HUES48 (cell line): ENCODE results near the gene CTNNA2.

Source experiments
- H3K27ac ChIP-seq: one replicate; pipeline ENCODE4 v1.7.0; 2013; ENCODE audit warnings: low read depth, low read length, inconsistent platforms
- H3K27me3 ChIP-seq: 2 replicates; pipeline ENCODE4 v1.6.1; 2013; ENCODE audit warnings: mild to moderate bottlenecking, low read length; ENCODE audit not compliant: control insufficient read depth, insufficient read depth
- H3K36me3 ChIP-seq: 2 replicates; pipeline ENCODE4 v1.6.1; 2013; ENCODE audit warnings: low read length; ENCODE audit not compliant: control insufficient read depth, insufficient read depth
- H3K4me1 ChIP-seq: 2 replicates; pipeline ENCODE4 v1.6.1; 2013; ENCODE audit warnings: mild to moderate bottlenecking, low read length; ENCODE audit not compliant: control insufficient read depth, insufficient read depth
- H3K4me3 ChIP-seq: 2 replicates; pipeline ENCODE4 v1.5.1; 2013; ENCODE audit warnings: mild to moderate bottlenecking, low read depth, low read length
- H3K9ac ChIP-seq: 2 replicates; pipeline ENCODE4 v1.6.1; 2013; ENCODE audit warnings: mild to moderate bottlenecking, low read depth, low read length, moderate library complexity
- H3K9me3 ChIP-seq: 2 replicates; pipeline ENCODE4 v1.6.1; 2013; ENCODE audit warnings: low read length; ENCODE audit not compliant: control insufficient read depth, insufficient read depth

CTNNA2 gene

DNA sequence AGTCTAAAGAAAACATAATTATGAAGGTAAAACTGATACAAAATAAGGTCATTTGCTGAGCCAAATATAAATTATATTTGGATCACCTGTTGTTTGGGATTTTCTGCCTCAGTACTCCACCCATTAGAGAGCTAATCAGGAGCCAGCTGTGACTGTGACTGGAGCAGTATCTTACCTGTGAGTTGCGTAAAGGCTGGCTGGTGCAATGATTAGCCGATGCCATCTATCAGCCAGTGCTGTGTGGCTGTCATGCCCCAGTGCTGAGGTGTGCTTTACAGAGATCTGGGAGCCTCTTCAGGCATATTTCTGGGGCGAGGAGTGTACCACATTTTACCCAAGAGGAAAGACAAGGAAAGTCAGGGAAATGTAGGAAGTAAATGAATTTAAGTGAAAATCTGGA lies 599.9 kb downstream of the CTNNA2 start:
- H3K27ac ChIP-seq, result no peak overlapping the region
- H3K9me3 ChIP-seq, result no peaks in the 10 kb centered on the region
- no peak overlapping the region for H3K9ac ChIP-seq
- no peaks in the 10 kb centered on the region for H3K36me3 ChIP-seq
- H3K27me3 ChIP-seq, result no peaks in the 10 kb centered on the region
- no peak overlapping the region for H3K4me3 ChIP-seq
- no peaks in the 10 kb centered on the region for H3K4me1 ChIP-seq

DNA sequence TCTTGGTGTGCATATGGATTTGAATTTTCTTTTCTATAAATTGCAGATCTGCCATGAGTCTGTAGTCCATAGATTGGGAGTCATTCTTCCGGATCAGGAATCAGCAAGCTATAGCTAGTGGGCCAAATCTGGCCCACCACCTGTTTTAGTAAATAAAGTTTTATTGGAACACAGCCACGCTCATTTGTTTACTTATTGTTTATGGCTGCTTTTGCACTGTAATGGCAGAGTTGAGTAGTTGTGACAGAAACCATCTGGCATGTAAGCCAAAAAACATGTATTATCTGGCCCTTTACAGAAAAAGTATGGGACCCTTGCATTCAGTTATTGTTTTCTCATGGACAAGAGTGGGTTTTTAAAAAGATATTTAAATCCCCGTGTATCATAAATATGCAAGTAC lies 600.5 kb downstream of the CTNNA2 start:
- Histone ChIP-seq H3K27me3 (no peaks in the 10 kb centered on the region), H3K36me3 (no peaks in the 10 kb centered on the region), H3K27ac (no peak overlapping the region), H3K9ac (no peak overlapping the region), H3K4me3 (no peak overlapping the region), H3K9me3 (no peaks in the 10 kb centered on the region), H3K4me1 (no peaks in the 10 kb centered on the region)

DNA sequence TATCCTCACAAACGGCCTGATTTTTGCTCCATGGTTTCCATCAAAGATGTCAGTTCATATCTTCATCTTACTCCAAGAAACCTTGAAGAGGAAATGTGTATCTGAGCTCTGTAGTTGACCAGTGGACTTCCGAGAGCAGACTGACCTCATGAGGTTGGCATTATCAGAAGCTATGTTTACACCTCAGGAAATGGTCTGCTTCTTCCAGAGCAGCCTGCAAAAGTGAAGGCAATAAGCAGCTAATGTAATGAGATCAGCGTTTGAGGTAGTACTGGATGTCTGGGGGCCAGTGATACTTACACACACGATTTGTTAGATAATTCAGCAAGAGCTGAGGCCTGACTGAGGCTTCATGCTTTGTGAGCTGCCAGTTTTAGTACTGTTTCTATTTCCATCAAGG lies 602.0 kb downstream of the CTNNA2 start:
- Histone ChIP-seq H3K36me3 (no peaks in the 10 kb centered on the region), H3K9ac (no peak overlapping the region), H3K4me3 (no peak overlapping the region), H3K4me1 (no peaks in the 10 kb centered on the region), H3K27ac (no peak overlapping the region), H3K9me3 (no peaks in the 10 kb centered on the region), H3K27me3 (no peaks in the 10 kb centered on the region)

DNA sequence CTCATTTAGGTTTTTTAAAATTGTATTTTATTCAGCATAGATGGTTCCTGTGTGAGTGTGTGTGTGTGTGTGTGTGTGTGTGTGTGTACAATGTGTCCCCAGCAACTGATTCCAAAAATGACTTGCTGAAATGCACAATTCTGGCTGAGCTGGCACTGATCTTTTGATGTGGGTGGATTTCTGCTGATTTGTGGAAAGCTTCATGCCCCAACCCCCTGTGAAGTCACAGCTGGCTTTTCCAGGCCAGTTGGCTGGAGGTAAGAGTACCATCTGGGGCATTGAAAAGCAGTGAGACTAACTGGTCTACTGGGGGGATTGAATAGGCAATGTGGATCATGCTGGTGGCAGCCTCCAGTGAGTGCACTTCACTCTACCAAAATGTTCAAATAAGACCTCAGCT lies 604.5 kb downstream of the CTNNA2 start:
- Histone ChIP-seq H3K27ac (no peak overlapping the region), H3K4me1 (no peaks in the 10 kb centered on the region), H3K9ac (no peak overlapping the region), H3K36me3 (no peaks in the 10 kb centered on the region), H3K4me3 (no peak overlapping the region), H3K9me3 (no peaks in the 10 kb centered on the region), H3K27me3 (no peaks in the 10 kb centered on the region)

DNA sequence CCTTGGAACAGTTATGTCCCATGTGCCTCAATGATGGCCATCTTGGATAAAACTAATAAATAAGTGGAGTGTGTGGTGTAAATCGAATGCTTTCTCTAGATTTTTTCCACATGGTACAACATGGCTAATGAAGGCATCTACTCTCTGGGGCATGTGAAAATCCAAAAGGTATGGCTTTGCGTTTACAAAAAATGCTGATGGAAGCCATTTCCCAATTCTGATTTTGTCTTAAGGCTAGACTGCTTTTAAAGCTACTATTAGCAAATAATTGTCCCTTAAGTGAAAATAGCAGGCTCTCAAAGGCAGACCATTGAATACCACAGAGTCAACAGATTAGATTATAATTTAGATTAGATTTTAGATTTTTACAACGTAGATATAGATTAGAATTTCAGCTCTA lies 608.0 kb downstream of the CTNNA2 start:
- Histone ChIP-seq H3K4me3 (no peak overlapping the region), H3K4me1 (no peaks in the 10 kb centered on the region), H3K27ac (no peak overlapping the region), H3K36me3 (no peaks in the 10 kb centered on the region), H3K27me3 (no peaks in the 10 kb centered on the region), H3K9ac (no peak overlapping the region), H3K9me3 (no peaks in the 10 kb centered on the region)

DNA sequence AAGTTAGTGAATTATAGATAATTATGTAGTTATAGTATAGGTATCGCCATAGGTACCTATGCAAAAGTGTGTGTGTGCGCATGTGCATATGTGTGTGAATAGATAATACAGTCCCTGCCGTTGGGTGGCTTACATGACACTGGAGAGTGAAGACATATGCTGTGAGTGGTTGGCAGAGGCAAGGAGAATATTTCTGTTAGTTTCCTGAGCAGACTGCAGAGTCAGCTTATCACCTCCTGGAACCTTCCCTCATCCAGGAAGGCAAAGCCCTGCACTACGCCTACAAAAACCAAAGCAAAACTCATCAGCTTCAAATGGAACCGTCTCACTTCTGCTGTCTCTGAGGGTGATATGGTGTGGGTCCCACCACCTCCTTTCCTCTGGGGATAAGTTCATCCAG lies 609.8 kb downstream of the CTNNA2 start:
- no peaks in the 10 kb centered on the region for H3K36me3 ChIP-seq
- no peak overlapping the region for H3K9ac ChIP-seq
- H3K27me3 ChIP-seq, result no peaks in the 10 kb centered on the region
- H3K4me1 ChIP-seq, result no peaks in the 10 kb centered on the region
- H3K9me3 ChIP-seq, result no peaks in the 10 kb centered on the region
- H3K27ac ChIP-seq, result no peak overlapping the region
- no peak overlapping the region for H3K4me3 ChIP-seq

DNA sequence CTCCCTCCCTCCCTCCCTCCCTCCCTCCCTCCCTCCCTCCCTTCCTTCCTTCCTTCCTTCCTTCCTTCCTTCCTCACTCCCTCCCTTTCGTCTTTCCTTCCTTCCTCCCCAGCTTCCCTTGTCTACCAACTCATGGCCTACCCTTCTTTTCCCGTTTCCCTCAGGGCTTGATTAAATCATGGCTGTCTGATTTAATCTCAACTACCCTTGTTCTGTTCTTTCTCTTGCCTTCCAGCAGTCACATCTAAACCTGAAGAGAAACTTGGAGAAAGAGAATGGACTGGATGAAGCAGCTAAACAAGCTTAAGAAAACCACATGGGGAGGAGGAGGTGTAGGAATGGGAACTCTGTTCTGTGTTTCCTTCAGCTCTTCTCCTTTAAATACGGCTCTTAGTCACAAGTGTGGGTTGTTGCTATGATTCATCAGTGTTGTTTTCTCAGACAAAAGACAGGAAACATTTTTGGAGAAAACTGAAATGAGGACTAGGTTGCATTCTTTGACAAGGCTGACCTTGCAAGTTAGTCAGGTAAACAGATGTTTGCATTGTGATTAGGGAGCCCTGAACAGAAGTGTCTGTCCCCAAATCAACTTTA lies 613.8 kb downstream of the CTNNA2 start:
- no peaks in the 10 kb centered on the region for H3K36me3 ChIP-seq
- no peaks in the 10 kb centered on the region for H3K27me3 ChIP-seq
- no peak overlapping the region for H3K4me3 ChIP-seq
- no peaks in the 10 kb centered on the region for H3K4me1 ChIP-seq
- no peak overlapping the region for H3K9ac ChIP-seq
- H3K9me3 ChIP-seq, result no peaks in the 10 kb centered on the region
- peak overlapping the region; percentile 56 for H3K27ac ChIP-seq

DNA sequence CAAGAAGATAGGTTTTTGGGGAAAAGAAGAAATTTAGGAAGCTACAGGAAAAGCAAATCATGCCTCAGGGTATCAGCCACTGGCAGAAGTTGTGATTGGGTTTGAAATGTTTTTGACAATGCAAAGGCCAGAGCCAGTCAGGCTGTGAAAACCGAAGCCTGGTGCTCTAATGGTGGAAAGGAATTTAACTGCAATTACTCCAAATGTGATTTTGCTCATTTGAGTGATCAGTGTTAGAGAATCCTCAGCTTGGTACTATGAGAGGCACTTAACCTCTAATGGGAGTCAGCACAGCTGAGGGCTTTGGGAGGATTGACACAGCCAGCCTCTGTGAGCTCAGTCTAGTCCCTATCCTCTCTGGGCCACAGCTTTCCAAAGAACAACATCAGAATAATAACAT lies 615.2 kb downstream of the CTNNA2 start:
- H3K27ac ChIP-seq, result no peak overlapping the region
- H3K27me3 ChIP-seq, result no peaks in the 10 kb centered on the region
- no peaks in the 10 kb centered on the region for H3K36me3 ChIP-seq
- H3K4me1 ChIP-seq, result no peaks in the 10 kb centered on the region
- no peaks in the 10 kb centered on the region for H3K9me3 ChIP-seq
- H3K4me3 ChIP-seq, result no peak overlapping the region
- no peak overlapping the region for H3K9ac ChIP-seq

DNA sequence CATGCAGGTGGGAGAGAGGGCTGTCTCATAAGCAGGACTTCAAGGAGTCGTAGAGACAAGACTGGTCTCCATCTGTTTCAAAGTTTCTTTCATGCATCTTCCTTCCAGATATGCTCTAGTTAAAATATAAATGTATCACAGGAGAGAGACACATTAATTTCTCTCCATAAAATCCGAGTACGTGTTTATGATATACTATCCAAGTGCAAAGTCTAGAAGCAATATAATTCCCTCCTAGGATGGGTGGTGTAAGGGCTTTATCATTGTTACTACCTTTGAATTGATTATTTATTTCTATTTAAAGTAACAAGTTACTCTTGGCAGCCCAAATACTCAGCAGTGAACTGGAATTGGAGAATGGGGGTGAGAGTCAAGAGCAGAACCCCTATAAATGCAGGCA lies 619.4 kb downstream of the CTNNA2 start:
- no peaks in the 10 kb centered on the region for H3K36me3 ChIP-seq
- H3K27ac ChIP-seq, result no peak overlapping the region
- H3K4me3 ChIP-seq, result no peak overlapping the region
- no peaks in the 10 kb centered on the region for H3K27me3 ChIP-seq
- peaks cover 16% of the 10 kb centered on the region for H3K4me1 ChIP-seq
- H3K9me3 ChIP-seq, result 0 out of 2 replicates have a peak, but pooled peaks cover 3% of the 10 kb centered on the region
- no peak overlapping the region for H3K9ac ChIP-seq

DNA sequence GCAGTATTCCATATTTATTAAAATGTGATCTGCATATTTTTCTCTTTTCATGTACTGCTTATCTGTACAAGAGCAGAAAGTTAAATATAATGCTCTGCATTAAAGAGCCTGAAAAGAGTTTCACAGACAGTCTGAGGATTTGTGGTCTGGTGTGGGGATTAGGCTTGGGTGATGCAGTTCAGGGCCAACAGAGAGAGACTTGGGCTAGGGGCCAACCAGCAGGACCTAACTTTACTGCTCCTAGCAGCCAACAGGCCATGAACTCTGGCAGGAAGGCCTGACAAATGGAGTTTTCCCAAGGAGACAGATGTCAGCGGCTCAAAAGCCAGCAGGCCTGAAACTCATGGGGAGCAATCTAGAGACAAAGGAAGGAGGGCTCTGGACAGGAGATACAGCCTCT lies 622.1 kb downstream of the CTNNA2 start:
- Histone ChIP-seq H3K9me3 (0 out of 2 replicates have a peak, but pooled peaks cover 3% of the 10 kb centered on the region), H3K27ac (no peak overlapping the region), H3K36me3 (no peaks in the 10 kb centered on the region), H3K4me1 (peaks cover 16% of the 10 kb centered on the region), H3K9ac (no peak overlapping the region), H3K4me3 (no peak overlapping the region), H3K27me3 (no peaks in the 10 kb centered on the region)

DNA sequence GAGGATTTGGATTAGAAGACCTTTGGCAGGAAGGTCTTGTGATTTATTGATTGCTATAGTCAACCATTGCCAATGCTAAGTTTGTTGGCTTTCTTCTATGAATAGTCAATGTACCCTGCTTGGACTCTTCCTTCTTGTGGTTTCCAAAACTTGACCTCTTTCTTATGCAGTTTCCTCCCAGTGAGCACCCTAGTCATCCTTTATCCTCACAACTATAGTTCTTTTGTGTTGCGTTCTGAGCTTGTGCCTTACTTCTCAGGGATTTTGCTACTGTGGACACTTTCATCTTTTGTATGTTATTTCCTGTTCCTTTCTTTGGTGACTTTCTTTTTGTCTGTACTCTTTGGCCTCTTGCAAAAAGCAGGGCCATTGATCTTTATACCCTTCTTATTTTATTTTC lies 623.5 kb downstream of the CTNNA2 start:
- H3K27me3 ChIP-seq, result no peaks in the 10 kb centered on the region
- H3K4me1 ChIP-seq, result peaks cover 16% of the 10 kb centered on the region
- no peaks in the 10 kb centered on the region for H3K36me3 ChIP-seq
- no peak overlapping the region for H3K9ac ChIP-seq
- 0 out of 2 replicates have a peak, but pooled peaks cover 3% of the 10 kb centered on the region for H3K9me3 ChIP-seq
- no peak overlapping the region for H3K4me3 ChIP-seq
- H3K27ac ChIP-seq, result peak overlapping the region; percentile 56

DNA sequence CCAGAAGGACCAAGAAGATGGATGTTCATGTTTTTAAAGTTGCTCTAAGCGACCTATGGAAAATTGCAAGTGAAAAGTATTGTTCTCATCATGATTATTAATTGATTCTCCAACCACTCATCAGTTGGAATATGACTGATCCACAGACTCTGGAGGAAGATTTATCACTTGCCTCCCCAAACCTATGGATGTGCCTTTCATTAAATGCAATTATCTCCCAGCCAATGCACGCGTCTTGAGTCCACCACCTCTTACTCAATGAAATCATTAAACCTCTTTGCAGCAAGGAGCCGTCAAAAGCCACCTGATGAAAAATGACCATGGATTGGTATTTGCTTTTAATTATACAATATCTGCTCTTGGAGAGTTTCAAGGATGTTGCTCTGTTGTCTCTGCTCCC lies 626.1 kb downstream of the CTNNA2 start:
- Histone ChIP-seq H3K9ac (no peak overlapping the region), H3K27ac (no peak overlapping the region), H3K9me3 (0 out of 2 replicates have a peak, but pooled peaks cover 3% of the 10 kb centered on the region), H3K36me3 (no peaks in the 10 kb centered on the region), H3K4me1 (peaks cover 16% of the 10 kb centered on the region), H3K27me3 (no peaks in the 10 kb centered on the region), H3K4me3 (no peak overlapping the region)
